ES-I3 (cell line): ENCODE results near the gene UBE2E1.

Experiments
- H3K36me3 ChIP-seq: 2 replicates; pipeline ENCODE4 v1.6.1; 2013; ENCODE audit warnings: mild to moderate bottlenecking, low read length, control low read depth, moderate library complexity; ENCODE audit not compliant: insufficient read depth
- H3K4me1 ChIP-seq: 2 replicates; pipeline ENCODE4 v1.6.1; 2013; ENCODE audit warnings: mild to moderate bottlenecking, control low read depth, low read length; ENCODE audit not compliant: insufficient read depth
- H3K9ac ChIP-seq: 2 replicates; pipeline ENCODE4 v1.6.1; 2013; ENCODE audit warnings: low read depth, mild to moderate bottlenecking, low read length, moderate library complexity
- H3K9me3 ChIP-seq: 2 replicates; pipeline ENCODE4 v1.6.1; 2013; ENCODE audit warnings: mild to moderate bottlenecking, low read length, moderate library complexity; ENCODE audit not compliant: control insufficient read depth, insufficient read depth

UBE2E1 gene

GRCh38 chr3:23926246-23926645 lies 120.5 kb downstream of the UBE2E1 start:
- H3K9ac ChIP-seq, result no peak overlapping the region
- no peaks in the 10 kb centered on the region for H3K36me3 ChIP-seq
- H3K9me3 ChIP-seq, result no peaks in the 10 kb centered on the region
- 0 out of 2 replicates have a peak, but pooled peaks cover 5% of the 10 kb centered on the region for H3K4me1 ChIP-seq

GRCh38 chr3:23926736-23927135 lies 121.0 kb downstream of the UBE2E1 start:
- H3K9me3 ChIP-seq, result no peaks in the 10 kb centered on the region
- H3K9ac ChIP-seq, result no peak overlapping the region
- H3K4me1 ChIP-seq, result 0 out of 2 replicates have a peak, but pooled peaks cover 5% of the 10 kb centered on the region
- no peaks in the 10 kb centered on the region for H3K36me3 ChIP-seq

- H3K9ac ChIP-seq, result no peak overlapping the region
- H3K36me3 ChIP-seq, result no peaks in the 10 kb centered on the region
- H3K9me3 ChIP-seq, result no peaks in the 10 kb centered on the region
- 0 out of 2 replicates have a peak, but pooled peaks cover 5% of the 10 kb centered on the region for H3K4me1 ChIP-seq
Measured at GRCh38 chr3:23928524-23928923, 122.8 kb downstream of the UBE2E1 start.

GRCh38 chr3:23931597-23931996 lies 125.8 kb downstream of the UBE2E1 start:
- Histone ChIP-seq H3K36me3 (no peaks in the 10 kb centered on the region), H3K9ac (no peak overlapping the region)

GRCh38 chr3:23932571-23932970 lies 126.8 kb downstream of the UBE2E1 start:
- no peak overlapping the region for H3K9ac ChIP-seq
- no peaks in the 10 kb centered on the region for H3K4me1 ChIP-seq
- no peaks in the 10 kb centered on the region for H3K9me3 ChIP-seq
- no peaks in the 10 kb centered on the region for H3K36me3 ChIP-seq

More at GRCh38 chr3:23931597-23931996, 125.8 kb downstream of the UBE2E1 start:
- Histone ChIP-seq H3K9me3 (no peaks in the 10 kb centered on the region), H3K4me1 (no peaks in the 10 kb centered on the region)

- Histone ChIP-seq H3K4me1 (no peaks in the 10 kb centered on the region), H3K9me3 (no peaks in the 10 kb centered on the region), H3K9ac (no peak overlapping the region), H3K36me3 (no peaks in the 10 kb centered on the region)
Measured at GRCh38 chr3:23934253-23934652, 128.5 kb downstream of the UBE2E1 start.

GRCh38 chr3:23937296-23937695 lies 131.5 kb downstream of the UBE2E1 start:
- no peaks in the 10 kb centered on the region for H3K9me3 ChIP-seq
- no peak overlapping the region for H3K9ac ChIP-seq
- H3K36me3 ChIP-seq, result no peaks in the 10 kb centered on the region
- no peaks in the 10 kb centered on the region for H3K4me1 ChIP-seq

GRCh38 chr3:23938688-23939087 lies 132.9 kb downstream of the UBE2E1 start:
- Histone ChIP-seq H3K36me3 (no peaks in the 10 kb centered on the region), H3K4me1 (peaks cover 3% of the 10 kb centered on the region; the same call in 1 of the 2 replicates), H3K9ac (no peak overlapping the region), H3K9me3 (no peaks in the 10 kb centered on the region)

GRCh38 chr3:23940775-23941174 lies 135.0 kb downstream of the UBE2E1 start:
- Histone ChIP-seq H3K9ac (no peak overlapping the region), H3K4me1 (peaks cover 8% of the 10 kb centered on the region; the same call in 1 of the 2 replicates), H3K9me3 (no peaks in the 10 kb centered on the region), H3K36me3 (no peaks in the 10 kb centered on the region)
